Measurements from ENCODE around the gene RAG1.

Gene RAG1

GRCh38 chr11:36590513-36590912 is 22.7 kb downstream of the RAG1 start:
- DNase-seq (ENCODE audit: low spot score) = no peak

- DNase-seq (ENCODE audit: low spot score) = no peak
These were observed 23.6 kb downstream of the RAG1 start for GRCh38 chr11:36591433-36591832.

DNA sequence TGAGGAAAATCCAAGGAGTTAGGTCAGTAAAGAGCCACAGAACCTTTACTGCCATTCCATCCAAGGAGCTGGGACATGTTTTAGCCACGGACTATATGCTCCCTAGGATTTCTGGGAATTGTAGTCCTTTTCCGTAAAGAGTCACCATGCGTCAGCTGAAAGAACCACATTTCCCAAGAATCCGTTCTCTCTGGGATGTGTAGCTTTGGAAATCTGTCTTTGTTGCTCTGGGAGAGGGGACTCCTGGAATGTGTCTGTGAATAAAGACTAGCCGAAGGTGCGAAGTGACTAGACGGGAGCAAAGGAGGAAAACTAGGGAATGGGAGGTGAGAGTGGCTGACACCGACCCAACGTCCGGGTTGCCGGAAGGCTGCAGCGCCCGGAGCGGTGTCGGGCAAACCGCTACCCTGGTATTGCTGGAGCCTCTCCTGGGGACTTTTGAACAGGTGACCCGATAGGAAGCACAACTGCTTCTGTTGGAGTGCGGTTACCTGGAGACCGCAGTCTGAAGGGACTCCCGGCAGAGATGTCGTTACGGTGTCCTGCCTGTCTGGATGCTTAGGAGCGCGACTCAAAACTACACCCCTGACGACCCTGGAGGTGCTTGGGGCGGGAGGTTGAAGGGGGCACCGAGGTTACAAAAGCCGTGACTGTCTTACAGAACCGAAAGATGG is 26.6 kb downstream of the RAG1 start, which contains the start of gene IFTAP:
TSS of gene IFTAP (plus strand) at position 187 of the 674 bp plus-strand sequence. CDS start 15,602 bp downstream, outside the sequence.
- DNase-seq (ENCODE audit: low spot score) = peak; percentile 77

GRCh38 chr11:36596880-36597279 is 29.1 kb downstream of the RAG1 start:
- no peak for DNase-seq (ENCODE audit: low spot score)

DNA sequence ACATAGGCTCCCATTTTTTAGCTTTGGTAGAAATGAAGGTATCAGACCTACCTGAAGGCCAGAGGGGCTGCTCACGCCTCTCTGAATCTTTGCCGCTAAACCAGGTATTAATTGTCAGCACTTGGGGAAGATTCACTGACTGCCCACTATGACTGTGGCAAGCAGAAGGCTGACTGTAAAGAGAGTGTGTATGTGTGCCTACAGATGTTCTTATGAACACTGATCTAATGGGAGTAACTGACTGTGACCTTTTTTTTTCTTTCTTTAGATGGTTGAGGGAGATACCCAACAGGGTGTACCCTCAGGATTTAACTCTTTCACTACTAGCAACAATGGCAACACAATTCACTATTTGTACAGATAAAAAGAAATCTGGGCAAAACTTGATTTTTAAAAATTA is 30.2 kb downstream of the RAG1 start, which contains the start of gene RAG2:
TSS of gene RAG2 (minus strand) at position 186 of the 400 bp plus-strand sequence. CDS start 4,068 bp downstream, outside the sequence.
- no peak for DNase-seq (ENCODE audit: low spot score)

DNA sequence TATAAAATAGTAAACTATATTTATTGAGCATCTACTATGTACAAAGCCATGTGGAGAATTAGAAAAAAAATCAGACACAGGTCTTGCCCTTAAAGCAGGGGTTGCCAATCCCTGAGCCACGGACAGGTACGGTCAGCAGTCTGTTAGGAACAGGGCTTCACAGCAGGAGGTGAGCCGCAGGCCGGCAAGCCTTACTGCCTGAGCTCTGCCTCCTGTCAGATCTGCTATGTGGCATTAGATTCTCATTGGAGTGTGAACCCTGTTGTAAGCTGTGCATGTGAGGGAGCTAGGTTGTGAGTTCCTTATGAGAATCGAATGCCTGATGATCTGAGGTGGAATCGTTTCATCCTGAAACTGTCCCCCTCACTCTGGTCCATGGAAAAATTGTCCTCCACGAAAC is 32.4 kb downstream of the RAG1 start:
- no peak for DNase-seq (ENCODE audit: low spot score)

DNA sequence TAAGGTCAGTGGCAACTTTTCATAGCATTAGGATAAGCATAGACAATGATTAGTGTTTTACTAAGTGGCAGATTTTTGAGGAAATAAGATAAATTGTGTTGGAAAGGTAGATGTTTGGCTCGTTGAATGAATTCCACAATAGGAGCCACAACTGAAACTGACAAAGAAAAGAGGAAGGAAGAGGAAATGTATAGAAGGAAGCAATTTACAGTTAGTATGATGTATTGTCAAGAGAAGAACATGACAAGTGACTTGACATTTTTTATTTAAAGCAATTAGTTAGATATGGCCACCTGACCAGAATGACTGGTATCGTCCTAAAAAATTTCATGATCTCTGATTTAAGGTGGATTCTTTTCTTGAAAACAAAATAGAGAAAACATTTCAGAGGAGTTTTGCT is 33.3 kb downstream of the RAG1 start:
- no peak for DNase-seq (ENCODE audit: low spot score)

DNA sequence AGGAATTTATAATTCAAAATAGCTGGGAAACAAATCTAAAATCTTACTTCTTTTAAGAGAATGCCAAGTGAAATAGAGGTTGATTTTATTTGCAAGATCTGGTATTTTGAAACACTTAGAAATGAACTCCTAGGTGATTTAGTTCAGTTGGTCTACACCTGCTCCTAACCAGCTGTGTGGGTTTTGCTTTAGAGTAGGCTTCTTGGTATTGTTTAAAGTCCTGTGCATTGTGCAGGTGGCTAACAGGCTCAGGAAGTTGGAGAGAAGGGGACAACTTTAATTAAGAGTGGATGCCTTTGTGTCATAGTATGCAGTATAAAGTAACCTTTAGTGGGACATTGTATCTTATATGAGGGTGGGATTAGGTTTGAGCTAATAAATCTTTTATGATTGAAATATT is 34.3 kb downstream of the RAG1 start:
- no peak for DNase-seq (ENCODE audit: low spot score)

GRCh38 chr11:36605221-36606216 is 37.7 kb downstream of the RAG1 start:
- DNase-seq (ENCODE audit: low spot score) = no peak

- no peak for DNase-seq (ENCODE audit: low spot score)
These were observed 40.8 kb downstream of the RAG1 start for GRCh38 chr11:36608491-36609199.

DNA sequence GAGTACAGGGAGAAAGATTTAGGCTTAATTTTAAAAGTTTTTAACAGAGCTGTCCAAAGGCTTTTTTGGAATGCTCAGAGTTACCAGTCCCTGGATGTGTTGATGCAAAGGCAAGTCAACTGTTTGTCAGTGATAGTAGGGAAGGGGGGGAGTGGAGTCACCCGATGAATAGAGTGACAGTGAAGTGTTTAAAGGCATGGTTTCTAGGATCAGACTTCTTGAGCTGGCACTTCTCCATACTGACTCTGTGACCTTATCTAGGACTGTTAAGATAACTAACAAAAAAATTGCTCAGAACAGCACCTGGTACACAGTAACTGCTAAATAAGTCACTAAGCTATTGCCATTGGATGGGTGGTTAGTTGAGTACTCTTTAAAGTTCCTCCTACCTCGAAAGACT is 41.6 kb downstream of the RAG1 start:
- DNase-seq (ENCODE audit: low spot score) = no peak

- no peak for DNase-seq (ENCODE audit: low spot score)
These were observed 48.0 kb downstream of the RAG1 start for GRCh38 chr11:36615826-36616225.

DNA sequence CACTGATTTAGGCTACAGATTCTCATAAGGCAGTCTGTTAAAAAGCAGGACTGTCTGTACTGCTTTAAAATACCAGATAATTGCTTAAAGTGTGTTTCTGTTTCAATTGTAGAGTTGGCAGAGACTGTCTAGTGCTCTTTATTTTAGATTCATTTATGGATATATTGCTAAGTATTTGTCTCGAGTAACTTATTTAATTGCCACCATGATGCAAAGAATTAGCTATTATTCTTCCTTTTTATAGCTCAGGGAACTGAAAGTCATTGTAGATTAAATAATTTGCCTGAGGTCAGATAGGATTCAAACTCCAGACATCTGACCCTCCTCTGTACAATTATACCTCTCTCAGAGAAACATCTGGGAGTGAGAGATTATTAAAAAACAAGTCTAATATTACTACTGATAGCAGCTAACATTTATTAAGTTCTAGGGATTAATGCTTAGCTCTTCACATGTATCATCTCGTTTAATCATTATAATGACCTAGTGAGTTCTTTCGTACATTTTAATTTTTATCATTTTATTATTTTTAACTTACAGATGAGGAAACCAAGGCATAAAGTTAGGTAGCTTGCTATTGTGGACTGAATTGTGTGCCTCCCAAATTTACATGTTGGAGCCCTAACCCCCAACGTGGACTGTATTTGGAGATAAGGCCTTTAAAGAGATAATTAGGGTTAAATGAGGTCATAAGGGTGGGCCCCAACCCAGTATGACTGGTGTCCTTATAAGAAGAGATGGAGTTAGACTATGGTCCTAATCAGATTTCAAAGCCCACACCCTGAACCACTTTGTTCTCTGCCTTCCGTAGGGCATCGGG is 49.9 kb downstream of the RAG1 start:
- peak; percentile 38 for DNase-seq (ENCODE audit: low spot score)

- no peak for DNase-seq (ENCODE audit: low spot score)
These were observed 50.7 kb downstream of the RAG1 start for GRCh38 chr11:36618363-36619047.

- no peak for DNase-seq (ENCODE audit: low spot score)
These were observed 51.7 kb downstream of the RAG1 start for GRCh38 chr11:36619502-36619901.

DNA sequence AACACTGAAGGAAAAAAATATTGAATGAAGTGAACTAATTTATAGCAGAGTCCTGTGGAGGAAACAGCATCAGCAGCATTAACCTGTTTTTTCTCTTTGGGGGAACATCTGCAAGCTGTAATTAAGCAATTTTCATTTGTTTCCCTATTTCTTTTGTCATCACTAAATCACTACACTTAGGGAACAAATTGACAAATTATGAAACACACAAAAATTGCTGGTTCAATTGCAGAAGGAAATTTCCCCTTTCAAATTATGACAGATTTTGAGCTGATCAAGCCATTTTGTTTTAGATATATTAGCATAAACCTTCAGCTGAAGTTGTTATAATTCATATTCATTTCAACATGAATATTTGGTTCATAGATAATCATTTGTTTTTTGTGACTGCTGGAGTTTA is 52.4 kb downstream of the RAG1 start:
- no peak for DNase-seq (ENCODE audit: low spot score)

DNA sequence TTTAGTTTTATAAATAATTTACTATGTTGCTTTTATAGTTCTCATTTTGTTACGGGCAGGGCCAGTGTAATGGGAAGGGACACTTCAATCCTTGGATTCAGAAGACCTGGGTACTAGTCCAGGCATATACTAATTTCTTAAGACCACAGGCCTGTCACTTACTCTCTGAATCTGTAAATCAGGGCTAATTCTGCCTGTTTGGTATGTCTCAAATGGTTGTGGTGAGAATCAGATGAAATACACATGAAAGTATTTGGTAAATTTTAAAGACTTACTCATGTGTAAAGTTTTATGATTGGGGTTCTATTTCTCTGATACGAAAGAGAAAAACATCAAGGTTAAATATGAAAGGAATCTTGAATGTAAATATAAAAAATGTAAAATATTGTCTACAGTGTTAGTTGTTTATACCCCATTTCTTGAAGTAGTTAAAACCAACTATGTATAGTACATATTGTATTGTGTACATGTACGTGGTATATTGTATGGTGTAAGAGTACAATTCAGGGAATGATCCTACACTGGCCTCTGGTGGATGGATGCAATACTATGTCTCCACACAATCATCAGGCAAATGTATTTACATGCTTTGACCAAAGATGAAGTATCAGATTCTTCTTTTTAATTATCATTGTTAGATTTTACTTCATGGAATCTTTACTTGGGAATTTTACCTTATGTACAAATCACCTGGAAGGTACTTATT is 54.8 kb downstream of the RAG1 start:
- DNase-seq (ENCODE audit: low spot score) = peak; percentile 45

GRCh38 chr11:36623494-36623893 is 55.7 kb downstream of the RAG1 start:
- no peak for DNase-seq (ENCODE audit: low spot score)

DNA sequence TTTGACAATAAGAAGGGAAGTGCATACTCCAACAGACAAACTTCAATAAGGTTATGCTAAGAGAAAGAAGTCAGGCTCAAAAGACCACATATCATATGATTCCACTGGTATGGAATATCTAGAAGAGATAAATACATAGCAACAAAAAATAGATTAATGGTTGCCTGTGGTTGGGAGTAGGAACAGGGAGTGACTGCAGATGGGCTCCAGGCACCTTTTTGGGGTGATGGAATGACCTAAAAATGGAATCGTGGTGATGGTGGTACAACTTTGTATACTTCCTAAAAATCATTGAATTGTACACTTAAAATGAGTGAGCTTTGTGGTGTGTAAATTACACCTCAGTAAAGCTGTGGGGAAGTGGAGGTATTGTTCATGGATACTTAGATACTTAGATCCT is 59.2 kb downstream of the RAG1 start:
- DNase-seq (ENCODE audit: low spot score) = no peak

GRCh38 chr11:36627471-36627870 is 59.7 kb downstream of the RAG1 start:
- DNase-seq (ENCODE audit: low spot score) = no peak
